ENCODE results near the gene PRR5L. TPM values are rescaled to one million over a fixed set of nuclear protein-coding genes. Genes with fewer than 3 reads are reported as not detected.

The PRR5L gene
- total and polyA plus RNA-seq, 2 experiments from 2014 or later, result 0.70 to 2.6 TPM

DNA sequence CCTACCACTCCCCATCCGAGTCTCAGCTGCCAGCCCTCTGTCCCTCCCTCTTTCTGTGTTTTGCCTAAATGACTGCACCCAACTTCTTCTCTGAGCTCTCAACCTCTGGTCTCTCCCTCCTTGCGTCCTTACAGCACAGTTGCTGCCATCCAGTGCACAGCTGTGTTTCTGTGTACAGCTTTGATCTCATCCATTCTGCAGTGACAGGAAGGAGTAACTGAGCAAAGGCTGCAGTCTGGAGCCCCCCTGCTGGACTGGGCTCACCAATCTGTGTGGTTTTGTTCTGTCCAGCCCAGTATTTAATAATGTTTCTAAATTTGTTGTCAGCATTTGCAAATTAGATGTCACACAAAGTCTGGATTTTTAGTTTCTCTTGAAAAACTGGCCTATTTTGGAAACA lies 43.8 kb downstream of the PRR5L start:
- no peak for TF ChIP-seq CTCF (IDR thresholded peaks at IDR 0.05; ENCODE audit: low read depth, low read length)
- no peak for DNase-seq (ENCODE audit: low read depth in 1 of 2, low spot score in 1 of 2)
- Histone ChIP-seq H3K27me3 (no peaks in the 10 kb centered on the region), H3K36me3 (no peaks in the 10 kb centered on the region), H3K4me3 (no peak overlapping the region), H3K9me3 (ENCODE audit: low read depth) (no peaks in the 10 kb centered on the region), H3K27ac (no peak overlapping the region), H3K4me1 (ENCODE audit: low read depth) (no peaks in the 10 kb centered on the region)

- TF ChIP-seq CTCF (IDR thresholded peaks at IDR 0.05; ENCODE audit: low read depth, low read length), result no peak
- Histone ChIP-seq H3K4me1 (ENCODE audit: low read depth) (no peaks in the 10 kb centered on the region), H3K27me3 (no peaks in the 10 kb centered on the region), H3K36me3 (no peaks in the 10 kb centered on the region), H3K4me3 (no peak overlapping the region), H3K27ac (no peak overlapping the region), H3K9me3 (ENCODE audit: low read depth) (no peaks in the 10 kb centered on the region)
- no peak for DNase-seq (ENCODE audit: low read depth in 1 of 2, low spot score in 1 of 2)
These were observed 44.8 kb downstream of the PRR5L start for GRCh38 chr11:36340897-36341296.

GRCh38 chr11:36341915-36342314 lies 45.8 kb downstream of the PRR5L start:
- Histone ChIP-seq H3K4me3 (no peak overlapping the region), H3K27me3 (no peaks in the 10 kb centered on the region), H3K27ac (no peak overlapping the region), H3K4me1 (ENCODE audit: low read depth) (no peaks in the 10 kb centered on the region), H3K9me3 (ENCODE audit: low read depth) (no peaks in the 10 kb centered on the region), H3K36me3 (no peaks in the 10 kb centered on the region)
- no peak for DNase-seq (ENCODE audit: low read depth in 1 of 2, low spot score in 1 of 2)
- TF ChIP-seq CTCF (IDR thresholded peaks at IDR 0.05; ENCODE audit: low read depth, low read length), result no peak

DNA sequence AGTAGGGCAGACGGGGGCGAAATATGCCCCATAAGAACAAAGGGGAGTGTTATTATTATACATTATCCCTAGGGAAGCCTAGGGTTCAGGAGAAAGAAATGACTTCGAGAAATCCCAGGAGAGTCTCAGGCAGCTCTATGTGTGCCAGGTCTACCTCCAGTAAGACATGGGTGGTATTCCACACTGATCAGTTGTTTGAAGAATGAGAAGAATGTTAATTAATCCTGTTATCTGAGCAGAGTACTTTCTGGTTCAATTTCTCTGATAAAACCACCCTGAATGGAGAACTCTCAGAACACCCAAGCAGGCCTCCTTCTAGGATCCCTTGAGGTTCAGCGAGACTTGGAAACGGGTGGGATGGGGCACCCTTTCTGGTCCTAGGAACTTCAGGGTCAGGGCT lies 46.2 kb downstream of the PRR5L start:
- H3K4me3 ChIP-seq, result no peak overlapping the region
- no peak for TF ChIP-seq CTCF (IDR thresholded peaks at IDR 0.05; ENCODE audit: low read depth, low read length)
- H3K9me3 ChIP-seq (ENCODE audit: low read depth), result no peaks in the 10 kb centered on the region
- H3K4me1 ChIP-seq (ENCODE audit: low read depth), result no peaks in the 10 kb centered on the region
- H3K27me3 ChIP-seq, result no peaks in the 10 kb centered on the region
- no peak overlapping the region for H3K27ac ChIP-seq
- no peak for DNase-seq (ENCODE audit: low read depth in 1 of 2, low spot score in 1 of 2)
- no peaks in the 10 kb centered on the region for H3K36me3 ChIP-seq

- H3K36me3 ChIP-seq, result no peaks in the 10 kb centered on the region
- H3K27ac ChIP-seq, result no peak overlapping the region
- no peak overlapping the region for H3K4me3 ChIP-seq
- DNase-seq (ENCODE audit: low read depth in 1 of 2, low spot score in 1 of 2), result no peak
- no peaks in the 10 kb centered on the region for H3K27me3 ChIP-seq
- H3K4me1 ChIP-seq (ENCODE audit: low read depth), result no peaks in the 10 kb centered on the region
- H3K9me3 ChIP-seq (ENCODE audit: low read depth), result no peaks in the 10 kb centered on the region
- no peak for TF ChIP-seq CTCF (IDR thresholded peaks at IDR 0.05; ENCODE audit: low read depth, low read length)
These were observed 47.3 kb downstream of the PRR5L start for GRCh38 chr11:36343436-36343835.

- DNase-seq (ENCODE audit: low read depth in 1 of 2, low spot score in 1 of 2), result no peak
- no peaks in the 10 kb centered on the region for H3K9me3 ChIP-seq (ENCODE audit: low read depth)
- no peaks in the 10 kb centered on the region for H3K27me3 ChIP-seq
- H3K4me1 ChIP-seq (ENCODE audit: low read depth), result no peaks in the 10 kb centered on the region
- no peak overlapping the region for H3K27ac ChIP-seq
- H3K4me3 ChIP-seq, result no peak overlapping the region
- TF ChIP-seq CTCF (IDR thresholded peaks at IDR 0.05; ENCODE audit: low read depth, low read length), result no peak
- no peaks in the 10 kb centered on the region for H3K36me3 ChIP-seq
These were observed 49.0 kb downstream of the PRR5L start for GRCh38 chr11:36345084-36345511.
